ENCODE results near the gene SLC25A43. TPM values are rescaled to one million over a fixed set of nuclear protein-coding genes. Genes with fewer than 3 reads are reported as not detected.

Gene SLC25A43
- polyA plus RNA-seq, 1 of the 3 experiments (the other 2 are of a cell fraction): 13.2 TPM

- TF ChIP-seq PBX3 (IDR thresholded peaks at IDR 0.05): no peak
- no peak for TF ChIP-seq NRF1 (IDR thresholded peaks at IDR 0.05; ENCODE audit: low read depth, low read length)
Measured at GRCh38 chrX:119389214-119389613, 9.9 kb upstream of the SLC25A43 start (continued).

GRCh38 chrX:119389871-119390501 is 9.2 kb upstream of the SLC25A43 start:
- CTCF ChIA-PET: no interaction called here
- Histone ChIP-seq H4K20me1 (ENCODE audit: insufficient read depth) (no peaks in the 10 kb centered on the region), H3K27ac (ENCODE audit: low read depth in 2 of 2, low read length in 1 of 2) (no peak overlapping the region), H2AFZ (ENCODE audit: low read depth) (no peak overlapping the region), H3K27me3 (ENCODE audit: insufficient read depth) (no peaks in the 10 kb centered on the region; the same call in 1 of the 2 replicates), H3K4me1 (ENCODE audit: control insufficient read depth in 1 of 2, insufficient read depth in 2 of 2, low read depth in 1 of 2, low read length in 1 of 2) (no peaks in the 10 kb centered on the region), H3K9ac (no peak overlapping the region), H3K4me3 (ENCODE audit: low read depth in 2 of 2, low read length in 1 of 2) (no peak overlapping the region; a peak in 1 of 4 replicates), H3K9me2 (no peaks in the 10 kb centered on the region), H3K36me3 (replicated peaks in 1 of 2; ENCODE audit: control insufficient read depth in 1 of 2, insufficient read depth in 2 of 2, low read length in 1 of 2) (no peaks in the 10 kb centered on the region), H3F3A (replicated peaks; ENCODE audit: insufficient read depth) (no peaks in the 10 kb centered on the region), H3K79me2 (ENCODE audit: insufficient read depth) (no peaks in the 10 kb centered on the region), H3K9me3 (no peaks in the 10 kb centered on the region), H3K4me2 (no peak overlapping the region)
- DNase-seq: no peak
- WGBS (ENCODE audit: low lambda C conversion rate): 32% methylated on average over 7 of the region's 7 CpGs
- POLR2A ChIA-PET: no interaction called here
- TF ChIP-seq NRF1 (IDR thresholded peaks at IDR 0.05; ENCODE audit: low read depth, low read length) (no peak), FOXJ3 (CRISPR knock-in tag; IDR thresholded peaks at IDR 0.05) (no peak), RXRA (IDR thresholded peaks at IDR 0.05; ENCODE audit: borderline replicate concordance, low read depth) (no peak), RAD21 (IDR thresholded peaks at IDR 0.05; ENCODE audit: low read length) (no peak), FOXM1 (IDR thresholded peaks at IDR 0.05; ENCODE audit: low read depth) (no peak), POLR2AphosphoS5 (IDR thresholded peaks at IDR 0.05; ENCODE audit: low read depth, low read length) (no peak), USF1 (IDR thresholded peaks at IDR 0.05; ENCODE audit: borderline replicate concordance, low read depth) (no peak), IRF3 (IDR thresholded peaks at IDR 0.05; ENCODE audit: low read depth, low read length) (no peak), NFIC (IDR thresholded peaks at IDR 0.05; ENCODE audit: borderline replicate concordance) (no peak), MAX (IDR thresholded peaks at IDR 0.05; ENCODE audit: low read depth) (no peak), REST (IDR thresholded peaks at IDR 0.05; ENCODE audit: low read depth, low read length) (no peak), ELF1 (IDR thresholded peaks at IDR 0.05) (no peak), RFX5 (IDR thresholded peaks at IDR 0.05; ENCODE audit: low read length) (no peak), CHD2 (IDR thresholded peaks at IDR 0.05; ENCODE audit: low read length, partially characterized antibody) (no peak), CTCF (IDR thresholded peaks at IDR 0.05) (no peak), RCOR1 (IDR thresholded peaks at IDR 0.05; ENCODE audit: low read length) (no peak), PBX3 (IDR thresholded peaks at IDR 0.05) (no peak), GABPA (IDR thresholded peaks at IDR 0.05; ENCODE audit: low read depth) (no peak), FOSL2 (IDR thresholded peaks at IDR 0.05; ENCODE audit: borderline replicate concordance, low read depth) (no peak)
